Measurements from ENCODE around the gene ATXN2.
A peak's percentile ranks its signal among the peaks of the same experiment; 100 is the strongest.
"Not testable (repeated sequence)": the region's sequence is repeated elsewhere in the genome, so short reads cannot be mapped to it uniquely, and the experiment has no call there.

Gene ATXN2

GRCh38 chr12:111413442-111414086, 185.6 kb downstream of the ATXN2 start:
- DNase-seq: no peak

GRCh38 chr12:111412830-111413441, 186.2 kb downstream of the ATXN2 start:
- DNase-seq: peak; percentile 76

DNA sequence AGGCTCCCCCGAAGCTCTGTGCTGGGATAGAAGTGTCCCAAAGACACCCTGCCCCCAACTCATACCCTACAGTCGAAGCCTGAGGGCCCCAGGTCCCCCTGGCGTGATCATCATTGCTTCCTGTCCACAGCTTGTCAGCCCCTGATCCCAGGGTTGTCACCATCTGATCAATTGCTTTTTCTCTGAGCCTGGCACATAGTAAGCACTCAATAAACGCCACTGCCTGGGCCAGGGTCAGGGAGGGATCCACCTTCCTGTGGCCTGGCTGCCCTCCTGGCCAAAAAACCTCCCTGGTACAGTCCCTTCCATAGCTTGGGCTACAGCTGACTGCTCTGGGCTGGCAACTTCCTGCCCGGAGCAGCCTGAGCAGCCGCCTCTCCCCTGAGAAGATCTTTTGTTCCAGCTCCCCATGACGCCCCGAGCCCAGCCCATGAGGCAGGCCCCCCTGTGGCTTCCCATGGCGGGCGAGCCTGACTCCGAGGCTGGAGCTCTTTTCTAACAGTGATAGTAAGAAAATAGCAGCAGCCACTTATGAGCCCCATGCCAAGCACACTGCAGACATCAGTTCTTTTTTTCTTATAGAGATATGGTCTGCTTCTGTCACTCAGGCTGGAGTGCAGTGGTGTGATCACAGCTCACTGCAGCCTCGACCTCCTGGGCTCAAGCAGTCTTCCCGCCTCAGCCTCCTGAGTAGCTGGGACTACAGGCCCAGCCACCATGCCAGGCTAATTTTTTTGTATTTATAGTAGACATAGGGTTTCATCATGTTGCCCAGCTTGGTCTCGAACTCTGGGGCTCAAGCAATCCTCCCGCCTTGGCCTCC, 186.9 kb downstream of the ATXN2 start:
- peak; percentile 55 for DNase-seq

DNA sequence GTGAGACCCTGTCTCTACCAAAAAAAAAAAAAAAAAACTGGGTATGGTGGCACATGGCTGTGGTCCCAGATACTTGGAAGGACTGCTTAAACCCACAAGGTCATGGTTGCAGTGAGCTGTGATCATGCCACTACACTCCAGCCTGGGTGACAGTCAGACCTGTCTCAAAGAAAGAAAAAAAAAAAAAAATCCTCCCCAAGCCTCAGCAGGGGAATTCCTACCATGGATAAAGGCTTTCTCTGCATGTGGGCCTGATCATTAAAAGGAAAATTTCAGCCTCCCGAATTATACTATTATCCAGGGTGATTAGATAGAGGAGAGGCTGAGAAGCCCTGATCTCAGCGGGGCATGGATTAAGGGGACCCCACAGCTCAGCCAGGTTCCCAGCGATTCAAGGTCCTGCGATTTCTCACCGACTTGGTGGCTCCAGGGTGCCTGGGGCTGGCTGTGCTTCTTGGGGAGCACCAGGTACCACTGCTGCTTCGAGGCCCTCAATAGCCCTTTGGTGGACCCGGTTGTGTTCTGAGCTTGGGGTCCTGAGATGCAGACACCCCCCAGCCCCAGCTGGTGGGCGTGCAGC, 187.8 kb downstream of the ATXN2 start:
- DNase-seq: peak; percentile 54

DNA sequence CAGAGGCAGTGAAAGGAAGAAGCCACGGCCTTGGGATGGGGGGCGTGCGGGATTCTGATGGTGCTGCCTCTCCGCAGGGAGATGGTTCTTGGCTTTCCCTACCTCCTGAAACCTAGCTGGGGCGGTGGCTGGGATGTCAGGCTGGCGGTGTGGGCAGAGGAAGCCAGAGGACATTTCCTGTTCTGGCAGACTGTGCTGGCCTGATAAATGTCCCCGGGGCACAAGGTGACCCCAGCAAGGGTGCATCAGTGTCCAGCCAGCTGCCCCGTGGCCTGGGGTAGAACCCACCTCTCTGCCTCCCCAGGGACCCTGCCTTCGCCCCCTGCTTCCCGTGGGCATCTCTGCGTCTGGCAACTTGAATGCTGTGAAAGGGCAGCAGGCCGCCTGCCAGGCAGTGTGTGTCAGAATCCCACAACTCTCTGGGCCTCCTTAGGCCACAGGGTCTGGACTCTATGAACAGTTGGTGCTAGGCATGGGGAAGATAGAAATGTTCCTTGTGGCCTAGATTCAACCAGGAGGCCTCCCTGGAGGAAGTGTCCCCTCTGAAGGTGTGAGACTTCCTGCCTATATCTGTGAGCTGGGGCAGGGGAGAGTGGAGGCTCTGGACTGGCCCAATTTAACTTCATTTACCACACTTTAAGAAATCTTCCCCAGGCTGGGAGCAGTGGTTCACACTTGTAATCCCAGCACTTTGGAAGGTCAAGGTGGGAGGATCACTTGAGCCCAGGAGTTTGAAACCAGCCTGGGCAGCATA, 188.5 kb downstream of the ATXN2 start:
- peak; percentile 45 for DNase-seq

GRCh38 chr12:111409780-111410430, 189.2 kb downstream of the ATXN2 start:
- DNase-seq: peak; percentile 74

DNA sequence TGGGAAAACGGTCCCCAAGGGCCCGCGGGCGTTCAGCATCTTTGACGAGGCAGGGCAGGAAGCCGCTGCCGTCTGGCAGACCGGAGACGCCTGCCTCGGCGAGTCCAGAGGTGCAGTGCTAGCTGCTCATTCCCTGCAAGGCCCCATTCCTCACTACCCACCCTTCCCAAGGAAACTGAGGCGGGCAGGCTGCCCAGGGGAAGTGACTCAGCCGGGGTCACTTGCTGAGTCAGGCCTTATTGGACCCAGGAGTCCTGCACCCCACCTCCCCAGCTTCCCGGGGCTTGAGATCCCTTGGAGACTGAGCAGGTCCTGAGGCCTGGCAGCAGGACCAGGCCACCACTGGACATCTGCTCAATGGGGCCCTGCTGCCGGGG, 189.7 kb downstream of the ATXN2 start:
- peak; percentile 44 for DNase-seq

- DNase-seq: peak; percentile 43
Observed at GRCh38 chr12:111408686-111409402, 190.3 kb downstream of the ATXN2 start.

GRCh38 chr12:111408116-111408440, 191.0 kb downstream of the ATXN2 start:
- DNase-seq: no peak

- no peak for DNase-seq
Observed at GRCh38 chr12:111407377-111408115, 191.6 kb downstream of the ATXN2 start.

DNA sequence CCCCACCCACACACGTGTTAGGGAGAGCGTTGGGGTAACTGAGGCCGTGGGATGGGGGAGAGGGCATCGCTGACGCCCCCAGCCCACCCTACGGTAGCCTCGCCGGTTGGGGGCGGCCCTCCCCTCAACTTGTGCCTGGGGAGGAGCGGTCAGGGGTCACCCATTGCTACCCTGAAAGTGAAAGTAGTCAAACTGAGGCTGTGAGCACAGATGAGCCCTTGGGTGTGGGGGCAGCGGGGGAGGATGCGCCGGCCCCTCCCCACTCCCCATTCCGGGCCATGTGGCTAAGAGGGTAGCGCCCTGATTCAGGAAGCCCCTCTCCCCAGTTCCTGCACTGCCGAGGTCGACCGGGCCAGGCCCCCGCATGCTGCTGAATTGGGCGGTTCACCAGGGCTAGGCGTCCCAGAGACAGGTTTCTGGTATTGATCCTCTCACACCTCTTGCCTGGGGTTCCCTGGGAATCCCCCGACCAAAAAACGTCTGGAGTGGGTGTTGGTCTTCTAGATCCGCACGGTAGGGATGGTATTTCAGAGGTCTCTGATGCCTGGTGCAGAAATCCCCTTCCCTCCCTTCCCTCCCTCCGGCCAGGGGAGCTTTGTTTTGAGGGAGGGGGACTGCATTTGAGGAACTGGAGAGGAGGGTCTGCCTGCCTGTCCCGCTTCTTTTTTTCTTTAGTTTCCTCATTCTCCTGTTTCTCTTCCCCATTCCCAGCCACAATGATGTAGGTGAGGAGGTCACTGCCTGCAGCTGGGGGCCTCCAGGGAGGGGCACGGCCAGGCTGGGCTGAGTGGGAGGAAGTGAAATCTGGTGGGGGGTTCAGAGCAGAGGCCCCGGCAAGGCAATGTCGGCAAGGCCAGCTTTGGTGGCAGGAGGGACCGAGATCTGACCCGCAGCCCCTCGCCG, 192.4 kb downstream of the ATXN2 start:
- peak; percentile 48 for DNase-seq

DNA sequence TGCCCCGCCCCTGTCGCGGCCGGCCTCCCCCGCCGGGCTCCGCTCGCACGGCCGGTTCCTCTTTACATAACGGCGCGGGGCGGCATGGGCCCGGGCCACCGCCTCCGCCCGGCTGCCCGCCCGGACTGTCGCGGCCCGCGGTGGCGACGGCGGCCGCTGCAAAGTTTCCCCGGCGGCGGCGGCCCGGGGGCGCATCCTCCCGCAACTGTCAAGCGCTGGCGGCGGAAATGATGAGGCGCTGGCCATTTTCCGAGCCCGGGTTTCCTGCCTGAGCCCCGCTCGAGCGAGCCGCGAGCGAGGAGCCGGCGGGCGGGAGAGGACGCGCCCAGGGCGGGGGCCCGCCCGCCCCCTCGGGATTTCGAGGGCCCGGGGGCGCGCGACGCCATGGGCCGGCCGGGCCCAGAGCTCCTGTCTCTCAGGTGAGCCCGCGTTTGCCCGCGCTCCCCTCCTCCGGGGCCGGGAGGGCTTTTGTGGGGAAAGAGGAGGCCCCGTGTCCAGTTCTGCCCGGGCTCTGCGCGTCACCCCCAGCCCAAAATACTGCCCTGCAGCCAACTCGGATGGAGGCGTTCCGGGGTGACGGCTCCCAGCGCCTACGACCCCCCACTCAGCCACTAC, 193.1 kb downstream of the ATXN2 start, which contains the start of gene SH2B3:
SH2B3 (plus strand) TSS at position 65 of the 615 bp plus-strand sequence. CDS start 12,223 bp downstream, outside the sequence.
- DNase-seq: no peak

DNA sequence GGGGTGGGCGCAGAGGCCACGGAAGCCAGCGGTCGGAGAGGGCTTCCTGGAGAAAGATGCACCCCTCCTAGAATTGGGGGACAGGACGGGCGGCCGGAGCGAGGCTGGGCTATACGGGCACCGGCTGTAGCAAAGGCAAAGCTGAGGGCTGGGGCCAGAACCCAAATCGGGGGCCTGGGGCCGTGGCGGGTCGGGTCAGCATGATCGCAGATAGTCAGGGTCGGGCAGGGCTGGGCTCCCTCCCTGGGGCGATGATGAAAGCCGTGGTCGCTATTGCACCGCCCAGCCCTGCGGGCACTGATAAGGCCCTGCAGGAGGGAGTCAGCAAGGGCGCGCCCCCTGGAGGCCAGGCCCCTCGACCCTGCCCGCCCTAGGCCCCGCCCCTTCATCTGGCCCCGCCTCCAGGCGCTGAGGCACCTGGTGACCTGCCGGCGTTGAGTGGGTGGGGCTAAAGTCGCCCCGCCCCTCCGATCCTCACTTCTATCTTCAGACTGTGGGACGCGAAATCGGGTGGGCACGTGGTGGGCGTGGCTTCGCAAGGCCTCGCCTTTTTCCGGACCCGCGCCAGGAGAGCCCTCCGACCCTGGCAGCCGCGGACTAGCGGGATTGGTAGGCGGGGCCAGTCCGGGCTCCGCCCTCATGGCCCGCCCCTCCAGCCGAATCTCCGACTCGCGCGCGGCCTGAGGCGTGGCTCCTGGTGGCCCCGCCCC, 193.8 kb downstream of the ATXN2 start:
- peak; percentile 98 for DNase-seq

- peak; percentile 81 for DNase-seq
Observed at GRCh38 chr12:111404362-111405148, 194.6 kb downstream of the ATXN2 start.

DNA sequence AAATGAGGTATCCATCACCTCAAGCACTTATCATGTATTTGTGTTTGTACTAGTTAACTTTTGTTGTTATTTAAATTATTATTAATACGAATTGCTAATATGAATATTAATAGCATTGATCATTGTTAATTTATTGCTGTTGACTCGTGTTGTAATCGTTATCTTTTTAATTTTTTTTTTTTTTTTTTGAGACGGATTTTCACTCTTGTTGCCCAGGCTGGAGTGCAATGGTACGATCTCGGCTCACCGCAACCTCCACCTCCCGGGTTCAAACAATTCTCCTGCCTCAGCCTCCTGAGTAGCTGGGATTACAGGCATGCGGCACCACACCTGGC, 196.7 kb downstream of the ATXN2 start:
- not testable (repeated sequence) for DNase-seq

Data from hematopoietic multipotent progenitor cell treated with erythropoietin and hydrocortisone succinate and interleukin-3 and kit ligand, for 6 days (in vitro differentiated cells).